HCT116 (cell line): ENCODE data around the gene JAK1. TPM values are rescaled to one million over a fixed set of nuclear protein-coding genes. Genes with fewer than 3 reads are reported as not detected.

Source experiments
- ATAC-seq: fragments of 200-7000 bp; cut with Tn5 transposase; 2 replicates; pipeline ENCODE4 v1.9.1; 2020; ENCODE audit warnings: mild to moderate bottlenecking, moderate library complexity
- BruUV-seq: library from RNA; stranded (reverse); fragments of 400-500 nt; replicated peaks from 2 replicates; lab custom pipeline; 2021; lab: Mats Ljungman, UMichigan
- CTCF ChIA-PET: fragments of 300-600 bp; sonication (Branson Sonifier 250); formaldehyde crosslinking; loops from one replicate; lab custom pipeline; 2021; ENCODE audit warnings: antibody characterized with exemption; lab: Charles Lee
- POLR2A ChIA-PET: fragments of 300-600, 350-600 bp; sonication (Branson Sonifier 250); formaldehyde crosslinking; loops from one replicate; lab custom pipeline; 2021; ENCODE audit warnings: antibody characterized with exemption; lab: Charles Lee
- RAD21 ChIA-PET, 2 experiments: fragments of 300-600 bp; sonication (Branson Sonifier 250); formaldehyde crosslinking; loops; one replicate each; lab custom pipeline; 2023; ENCODE audit warnings: low total read pairs in 2 of 2; ENCODE audit not compliant: uncharacterized antibody in 2 of 2, unreplicated experiment in 2 of 2, low non-redundant PET in 1 of 2; lab: Charles Lee
- DNase-seq: peaks from one replicate; pipeline ENCODE4 v3.0.0-alpha.2; 2010; ENCODE audit warnings: low read depth, low spot score
- H2AFZ ChIP-seq: fragments of 200-600 bp; shearing (Covaris generic), sonication (generic); 2 replicates; pipeline ENCODE4 v1.6.1; 2017; ENCODE audit warnings: low read depth, mixed run types, mixed read lengths, antibody characterized with exemption, low read length; ENCODE audit not compliant: poor library complexity, severe bottlenecking
- H3K27ac ChIP-seq: 2 replicates; pipeline ENCODE4 v1.5.1; 2012; ENCODE audit warnings: low read depth, low read length
- H3K27me3 ChIP-seq: fragments of 200-600 bp; sonication (generic); 2 replicates; pipeline ENCODE4 v1.6.1; 2016; ENCODE audit warnings: mixed run types, low read length, mixed read lengths; ENCODE audit not compliant: insufficient read depth
- H3K36me3 ChIP-seq, 2 experiments: fragments of 200-500 bp in 1 of 2; fragments of 200-600 bp in 1 of 2; sonication (Bioruptor generic) in 1 of 2; sonication (generic) in 1 of 2; 2 replicates each; pipeline versions ENCODE4 v1.5.1 to v1.6.1; 2014 to 2016; ENCODE audit warnings: low read length in 2 of 2, inconsistent platforms in 1 of 2, mixed read lengths in 1 of 2, mixed run types in 1 of 2; ENCODE audit not compliant: insufficient read depth in 2 of 2, control insufficient read depth in 1 of 2
- H3K4me1 ChIP-seq, 2 experiments: fragments of 200-600 bp in 1 of 2; sonication (generic) in 1 of 2; 2 replicates each; pipeline versions ENCODE4 v1.5.1 to v1.6.1; 2012 to 2017; ENCODE audit warnings: low read length in 2 of 2, inconsistent platforms in 1 of 2, mild to moderate bottlenecking in 1 of 2, mixed read lengths in 1 of 2, mixed run types in 1 of 2, moderate library complexity in 1 of 2; ENCODE audit not compliant: insufficient read depth in 2 of 2, control insufficient read depth in 1 of 2
- H3K4me2 ChIP-seq: fragments of 200-600 bp; sonication (generic); 2 replicates; pipeline ENCODE4 v1.6.1; 2017; ENCODE audit warnings: mixed run types, low read length, mixed read lengths
- H3K4me3 ChIP-seq, 2 experiments: fragments of 200-600 bp in 1 of 2; sonication (generic) in 1 of 2; replicated peaks in 1 of 2; 2 replicates each; pipeline ENCODE4 v1.5.1; 2011 to 2016; ENCODE audit warnings: low read length in 2 of 2, control low read depth in 1 of 2, low read depth in 1 of 2, mild to moderate bottlenecking in 1 of 2, mixed read lengths in 1 of 2, mixed run types in 1 of 2
- H3K79me2 ChIP-seq: fragments of 200-600 bp; sonication (generic); 2 replicates; pipeline ENCODE4 v1.6.1; 2017; ENCODE audit warnings: mild to moderate bottlenecking, mixed run types, low read length, moderate library complexity, mixed read lengths; ENCODE audit not compliant: insufficient read depth
- H3K9ac ChIP-seq: fragments of 200-600 bp; sonication (generic); 2 replicates; pipeline ENCODE4 v1.6.1; 2016; ENCODE audit warnings: low read length, mixed read lengths
- H3K9me2 ChIP-seq: fragments of 200-600 bp; sonication (generic), shearing (Covaris generic); 2 replicates; pipeline ENCODE4 v1.6.1; 2017; ENCODE audit warnings: mixed run types, mild to moderate bottlenecking, moderate library complexity; ENCODE audit not compliant: insufficient read depth
- H3K9me3 ChIP-seq, 2 experiments: fragments of 200-500 bp in 1 of 2; fragments of 200-600 bp in 1 of 2; sonication (Bioruptor generic) in 1 of 2; sonication (generic) in 1 of 2; 2 replicates each; pipeline ENCODE4 v1.6.1; 2014 to 2017; ENCODE audit warnings: low read length in 2 of 2, mixed read lengths in 2 of 2, inconsistent platforms in 1 of 2, low read depth in 1 of 2, mild to moderate bottlenecking in 1 of 2, mixed run types in 1 of 2, moderate library complexity in 1 of 2; ENCODE audit not compliant: control insufficient read depth in 1 of 2, insufficient read depth in 1 of 2
- H4K20me1 ChIP-seq: fragments of 200-600 bp; sonication (generic), shearing (Covaris generic); 2 replicates; pipeline ENCODE4 v1.6.1; 2017; ENCODE audit warnings: mixed run types, mild to moderate bottlenecking, moderate library complexity; ENCODE audit not compliant: insufficient read depth
- EGR1 ChIP-seq: IDR thresholded peaks from 2 replicates; pipeline ENCODE4 v1.6.1; 2012; ENCODE audit warnings: low read depth
- EZH2 ChIP-seq: fragments of 200-600 bp; sonication (generic); IDR thresholded peaks from 2 replicates; pipeline ENCODE4 v1.6.1; 2017; ENCODE audit warnings: antibody characterized with exemption, mixed run types
- JUND ChIP-seq: IDR thresholded peaks from 2 replicates; pipeline ENCODE4 v1.6.1; 2012
- POLR2A ChIP-seq: IDR thresholded peaks from 2 replicates; pipeline ENCODE4 v1.7.0; 2011; ENCODE audit warnings: borderline replicate concordance; ENCODE audit not compliant: insufficient read depth, insufficient read length; ENCODE audit errors: extremely low read depth
- RAD21 ChIP-seq: IDR thresholded peaks from 2 replicates; pipeline ENCODE4 v1.6.1; 2012; ENCODE audit warnings: low read depth, mild to moderate bottlenecking
- SIN3A ChIP-seq: IDR thresholded peaks from 2 replicates; pipeline ENCODE4 v1.6.1; 2012; ENCODE audit warnings: low read depth
- SP1 ChIP-seq: IDR thresholded peaks from 2 replicates; pipeline ENCODE4 v1.6.1; 2012; ENCODE audit warnings: low read depth
- SRF ChIP-seq: IDR thresholded peaks from 2 replicates; pipeline ENCODE4 v1.6.1; 2012; ENCODE audit warnings: low read depth
- YY1 ChIP-seq: IDR thresholded peaks from 2 replicates; pipeline ENCODE4 v1.6.1; 2011; ENCODE audit warnings: low read length, low read depth, moderate library complexity, mild to moderate bottlenecking; ENCODE audit not compliant: insufficient replicate concordance; ENCODE audit errors: extremely low read depth
- ZFX ChIP-seq: fragments of 450-650 bp; IDR thresholded peaks from 2 replicates; pipeline ENCODE4 v1.6.1; 2017
- intact Hi-C: fragments of 100-400 bp; cut with micrococcal nuclease; formaldehyde crosslinking; loops from 2 replicates; pipeline ENCODE4 v1.10.0; 2022
- total RNA-seq: library from RNA; stranded (reverse); gene quantifications from one replicate; pipeline ENCODE4 v1.2.1, GENCODE V29; 2021; ENCODE audit not compliant: unreplicated experiment
- TF ChIP-seq, protein P1 (sequence below): IDR thresholded peaks from 2 replicates; pipeline ENCODE4 v1.6.1; 2012
- TF ChIP-seq, protein P2 (sequence below): IDR thresholded peaks from 2 replicates; pipeline ENCODE4 v1.6.1; 2011; ENCODE audit warnings: mild to moderate bottlenecking, low read length, moderate library complexity; ENCODE audit not compliant: insufficient replicate concordance; ENCODE audit errors: extremely low read depth
- TF ChIP-seq, protein P3 (sequence below), 3 experiments: fragments of 200-600 bp in 1 of 3; sonication (generic) in 1 of 3; IDR thresholded peaks in 2 of 3; conservative IDR thresholded peaks in 1 of 3; 2 replicates each; pipeline ENCODE4 v1.5.1; 2012 to 2017; ENCODE audit warnings: low read depth in 2 of 3, low read length in 2 of 3, antibody characterized with exemption in 1 of 3, borderline replicate concordance in 1 of 3, control low read depth in 1 of 3, mild to moderate bottlenecking in 1 of 3, mixed read lengths in 1 of 3, mixed run types in 1 of 3, moderate library complexity in 1 of 3; ENCODE audit not compliant: insufficient read depth in 1 of 3

JAK1 gene
- total RNA-seq, 1 experiment from 2014 or later: 53.2 TPM

DNA sequence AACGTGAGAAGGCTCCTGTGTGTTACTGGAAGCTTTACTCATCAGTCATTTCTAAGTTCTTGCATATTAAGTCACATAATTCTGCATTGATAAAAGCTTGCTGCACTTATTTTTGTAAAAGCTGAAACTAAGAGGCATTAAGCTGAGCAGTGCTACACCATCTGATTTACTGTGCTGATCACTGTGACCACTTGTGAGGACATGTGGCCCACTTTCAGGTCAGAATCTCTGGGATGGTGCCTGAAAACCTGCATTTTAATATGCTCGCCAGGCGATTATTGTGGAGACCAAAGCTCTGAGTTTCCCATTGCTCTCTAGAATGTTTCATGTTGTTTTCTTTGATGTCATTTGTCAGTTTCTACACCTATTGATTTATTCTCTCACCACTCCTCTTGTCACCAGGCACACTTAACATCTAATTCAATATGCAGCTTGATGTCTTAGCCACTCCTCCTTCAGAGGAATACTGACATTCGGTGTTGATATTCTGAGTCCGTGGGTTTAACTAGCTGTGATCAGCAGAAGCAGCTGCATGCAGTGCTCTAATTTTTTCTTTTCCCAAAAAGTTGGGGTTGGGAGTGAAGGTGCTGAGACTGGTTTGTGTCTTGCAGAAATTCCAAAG lies 136.2 kb downstream of the JAK1 start:
- no peak overlapping the region for H3K4me3 ChIP-seq
- POLR2A ChIA-PET: no interaction called here
- DNase-seq: no peak
- H2AFZ ChIP-seq: no peak overlapping the region
- CTCF ChIA-PET: no interaction called here
- H4K20me1 ChIP-seq: no peaks in the 10 kb centered on the region
- no peak overlapping the region for H3K9ac ChIP-seq
- intact Hi-C loops: no loop called here
- H3K4me1 ChIP-seq: no peaks in the 10 kb centered on the region
- H3K79me2 ChIP-seq: no peaks in the 10 kb centered on the region
- no peaks in the 10 kb centered on the region for H3K9me3 ChIP-seq
- no peaks in the 10 kb centered on the region for H3K27me3 ChIP-seq
- TF ChIP-seq RAD21 (no peak), EZH2 (no peak), POLR2A (no peak), JUND (no peak), SRF (no peak), SP1 (no peak), YY1 (no peak), EGR1 (no peak), ZFX (no peak), SIN3A (no peak)
- TF ChIP-seq, protein P1, sequence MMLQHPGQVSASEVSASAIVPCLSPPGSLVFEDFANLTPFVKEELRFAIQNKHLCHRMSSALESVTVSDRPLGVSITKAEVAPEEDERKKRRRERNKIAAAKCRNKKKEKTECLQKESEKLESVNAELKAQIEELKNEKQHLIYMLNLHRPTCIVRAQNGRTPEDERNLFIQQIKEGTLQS: no peak
- TF ChIP-seq, protein P2, sequence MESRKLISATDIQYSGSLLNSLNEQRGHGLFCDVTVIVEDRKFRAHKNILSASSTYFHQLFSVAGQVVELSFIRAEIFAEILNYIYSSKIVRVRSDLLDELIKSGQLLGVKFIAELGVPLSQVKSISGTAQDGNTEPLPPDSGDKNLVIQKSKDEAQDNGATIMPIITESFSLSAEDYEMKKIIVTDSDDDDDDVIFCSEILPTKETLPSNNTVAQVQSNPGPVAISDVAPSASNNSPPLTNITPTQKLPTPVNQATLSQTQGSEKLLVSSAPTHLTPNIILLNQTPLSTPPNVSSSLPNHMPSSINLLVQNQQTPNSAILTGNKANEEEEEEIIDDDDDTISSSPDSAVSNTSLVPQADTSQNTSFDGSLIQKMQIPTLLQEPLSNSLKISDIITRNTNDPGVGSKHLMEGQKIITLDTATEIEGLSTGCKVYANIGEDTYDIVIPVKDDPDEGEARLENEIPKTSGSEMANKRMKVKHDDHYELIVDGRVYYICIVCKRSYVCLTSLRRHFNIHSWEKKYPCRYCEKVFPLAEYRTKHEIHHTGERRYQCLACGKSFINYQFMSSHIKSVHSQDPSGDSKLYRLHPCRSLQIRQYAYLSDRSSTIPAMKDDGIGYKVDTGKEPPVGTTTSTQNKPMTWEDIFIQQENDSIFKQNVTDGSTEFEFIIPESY: no peak
- TF ChIP-seq, protein P3, sequence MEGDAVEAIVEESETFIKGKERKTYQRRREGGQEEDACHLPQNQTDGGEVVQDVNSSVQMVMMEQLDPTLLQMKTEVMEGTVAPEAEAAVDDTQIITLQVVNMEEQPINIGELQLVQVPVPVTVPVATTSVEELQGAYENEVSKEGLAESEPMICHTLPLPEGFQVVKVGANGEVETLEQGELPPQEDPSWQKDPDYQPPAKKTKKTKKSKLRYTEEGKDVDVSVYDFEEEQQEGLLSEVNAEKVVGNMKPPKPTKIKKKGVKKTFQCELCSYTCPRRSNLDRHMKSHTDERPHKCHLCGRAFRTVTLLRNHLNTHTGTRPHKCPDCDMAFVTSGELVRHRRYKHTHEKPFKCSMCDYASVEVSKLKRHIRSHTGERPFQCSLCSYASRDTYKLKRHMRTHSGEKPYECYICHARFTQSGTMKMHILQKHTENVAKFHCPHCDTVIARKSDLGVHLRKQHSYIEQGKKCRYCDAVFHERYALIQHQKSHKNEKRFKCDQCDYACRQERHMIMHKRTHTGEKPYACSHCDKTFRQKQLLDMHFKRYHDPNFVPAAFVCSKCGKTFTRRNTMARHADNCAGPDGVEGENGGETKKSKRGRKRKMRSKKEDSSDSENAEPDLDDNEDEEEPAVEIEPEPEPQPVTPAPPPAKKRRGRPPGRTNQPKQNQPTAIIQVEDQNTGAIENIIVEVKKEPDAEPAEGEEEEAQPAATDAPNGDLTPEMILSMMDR (IDR thresholded peaks at IDR 0.05 in 2 of 3, conservative IDR thresholded peaks at IDR 0.05 in 1 of 3; ENCODE audit: borderline replicate concordance in 1 of 3, insufficient read depth in 1 of 3, low read depth in 2 of 3, low read length in 2 of 3): no peak
- ATAC-seq: no peak
- H3K9me2 ChIP-seq: no peaks in the 10 kb centered on the region
- BruUV-seq: no TSS peak
- H3K27ac ChIP-seq: no peak overlapping the region
- H3K4me2 ChIP-seq: no peak overlapping the region
- peaks cover 8 to 22% of the 10 kb centered on the region in 2 experiments; a peak in 3 of 4 replicates for H3K36me3 ChIP-seq
- RAD21 ChIA-PET: no interaction called here
